Fibroblast of lung (primary cell): ENCODE results near the gene ADAMTS10.

ENCODE experiments used
- EZH2 ChIP-seq: IDR thresholded peaks from 2 replicates; pipeline ENCODE4 v1.5.1; 2012; ENCODE audit warnings: low read length, control low read depth, mild to moderate bottlenecking; ENCODE audit errors: missing control alignments
- TF ChIP-seq, protein P1 (sequence below), 2 donors: IDR thresholded peaks in 1 of 2; conservative IDR thresholded peaks in 1 of 2; 1 replicate in 1 of 2; 2 replicates in 1 of 2; pipeline ENCODE4 v1.5.1; 2011 to 2012; ENCODE audit warnings: low read length in 2 of 2, control low read depth in 1 of 2, inconsistent platforms in 1 of 2, low read depth in 1 of 2, mild to moderate bottlenecking in 1 of 2

DNA sequence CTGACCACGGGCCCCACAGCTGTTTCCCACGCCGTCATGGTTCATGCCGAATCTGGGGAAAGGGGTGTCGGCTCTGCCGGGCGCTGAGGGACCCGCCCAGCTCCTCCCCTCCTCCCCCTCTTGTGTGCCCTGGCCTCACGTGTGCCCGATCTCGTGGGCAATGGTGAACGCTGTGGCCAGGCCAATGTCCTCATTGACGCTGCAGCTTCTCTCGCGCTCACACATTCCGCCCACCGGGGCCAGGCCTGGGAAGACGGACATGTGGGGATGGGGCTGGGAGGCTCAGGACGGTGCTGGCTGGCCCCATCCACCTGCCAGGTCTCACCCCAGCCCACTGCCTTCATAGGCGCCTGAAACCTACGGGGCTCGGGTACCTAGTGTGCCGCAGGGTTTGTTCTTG lies 14.3 kb downstream of the ADAMTS10 start:
- TF ChIP-seq, protein P1, sequence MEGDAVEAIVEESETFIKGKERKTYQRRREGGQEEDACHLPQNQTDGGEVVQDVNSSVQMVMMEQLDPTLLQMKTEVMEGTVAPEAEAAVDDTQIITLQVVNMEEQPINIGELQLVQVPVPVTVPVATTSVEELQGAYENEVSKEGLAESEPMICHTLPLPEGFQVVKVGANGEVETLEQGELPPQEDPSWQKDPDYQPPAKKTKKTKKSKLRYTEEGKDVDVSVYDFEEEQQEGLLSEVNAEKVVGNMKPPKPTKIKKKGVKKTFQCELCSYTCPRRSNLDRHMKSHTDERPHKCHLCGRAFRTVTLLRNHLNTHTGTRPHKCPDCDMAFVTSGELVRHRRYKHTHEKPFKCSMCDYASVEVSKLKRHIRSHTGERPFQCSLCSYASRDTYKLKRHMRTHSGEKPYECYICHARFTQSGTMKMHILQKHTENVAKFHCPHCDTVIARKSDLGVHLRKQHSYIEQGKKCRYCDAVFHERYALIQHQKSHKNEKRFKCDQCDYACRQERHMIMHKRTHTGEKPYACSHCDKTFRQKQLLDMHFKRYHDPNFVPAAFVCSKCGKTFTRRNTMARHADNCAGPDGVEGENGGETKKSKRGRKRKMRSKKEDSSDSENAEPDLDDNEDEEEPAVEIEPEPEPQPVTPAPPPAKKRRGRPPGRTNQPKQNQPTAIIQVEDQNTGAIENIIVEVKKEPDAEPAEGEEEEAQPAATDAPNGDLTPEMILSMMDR (conservative IDR thresholded peaks at IDR 0.05 in 1 of 2, IDR thresholded peaks at IDR 0.05 in 1 of 2; ENCODE audit: low read depth in 1 of 2, low read length in 2 of 2) = no peak
- TF ChIP-seq EZH2 = no peak
